Ammon's horn (tissue), 1 donor: Measurements from ENCODE around the gene ARMCX6.
A peak's percentile ranks its signal among the peaks of the same experiment; 100 is the strongest.
"Not testable (repeated sequence)": the region's sequence is repeated elsewhere in the genome, so short reads cannot be mapped to it uniquely, and the experiment has no call there.

ENCODE experiments used
- DNase-seq: peaks from one replicate; pipeline ENCODE4 v3.0.0-alpha.2; 2016; ENCODE audit warnings: low spot score

Gene ARMCX6

DNA sequence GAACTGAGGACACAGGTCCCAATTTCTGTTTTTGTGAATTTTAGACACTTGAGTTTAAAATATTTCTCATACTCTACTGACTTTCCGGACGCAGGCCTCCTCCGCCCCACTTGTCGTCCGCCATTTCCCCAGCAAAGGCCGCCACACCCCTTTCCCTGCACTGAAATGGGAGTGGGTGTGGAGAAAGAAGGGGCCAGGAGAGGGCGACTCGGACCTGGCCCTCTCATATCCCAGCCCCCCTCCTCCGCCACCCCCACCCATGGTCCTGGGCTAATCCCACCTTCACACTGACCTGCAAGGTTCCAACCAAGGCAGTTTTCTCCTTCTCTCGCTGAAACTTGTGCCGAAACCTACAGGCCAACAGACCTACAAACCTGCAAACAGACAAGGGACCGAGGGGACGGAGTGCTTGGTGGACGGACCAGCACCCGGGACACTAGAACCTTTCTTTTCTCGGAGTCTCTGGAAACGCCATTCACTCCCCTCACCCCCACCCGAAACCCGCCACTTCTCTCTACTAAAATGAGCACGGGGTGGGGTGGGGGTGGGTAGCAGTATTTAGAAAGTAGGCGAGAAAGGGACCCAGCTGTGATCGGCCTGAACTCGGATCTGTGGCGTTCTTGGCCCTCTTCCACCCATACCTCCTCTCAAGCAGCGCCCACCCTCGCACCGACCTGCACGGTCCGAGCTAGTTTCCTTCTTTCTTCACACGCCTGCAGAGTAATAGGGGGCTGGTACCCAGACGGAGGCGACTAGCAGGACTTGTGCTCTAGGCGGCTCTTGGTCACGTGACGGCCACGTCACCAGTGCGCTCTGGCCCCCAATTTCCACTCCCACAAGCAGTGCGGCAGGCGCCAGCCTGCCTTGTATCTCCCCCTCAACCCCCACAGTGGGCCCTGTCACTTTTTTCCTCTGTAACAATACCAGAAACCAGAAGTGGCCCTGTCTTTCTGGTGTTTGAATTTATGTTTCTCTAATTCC, at the start of gene ARMCX6:
Gene ARMCX6 (minus strand): TSS at position 790 of the 981 bp plus-strand sequence. CDS start 1,380 bp downstream, outside the sequence.
- DNase-seq: peak; percentile 91

DNA sequence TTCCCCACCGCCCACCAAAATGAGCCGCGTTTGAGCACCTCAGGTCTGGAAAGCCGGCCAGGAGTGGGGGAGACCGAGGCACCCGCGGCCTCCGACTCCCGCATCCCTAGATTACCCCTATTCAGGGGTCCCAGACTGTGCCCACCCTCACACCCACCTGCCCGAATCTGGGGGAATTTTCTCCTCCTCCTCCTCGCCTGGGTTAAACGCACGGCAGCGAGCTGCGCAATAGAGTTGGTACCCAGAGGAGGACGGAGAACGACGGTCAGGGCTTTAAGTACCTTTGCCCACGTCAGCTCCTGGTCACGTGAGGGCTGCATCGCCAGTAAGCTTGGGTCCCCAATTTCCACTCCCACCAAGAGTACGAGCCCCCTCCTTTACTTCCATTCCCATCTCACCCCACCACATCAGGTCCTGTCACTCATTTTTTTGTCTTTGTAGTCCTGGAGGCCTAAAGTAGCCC, 41.8 kb upstream of the ARMCX6 start, which contains the start of gene ARMCX2:
Gene ARMCX2 (minus strand): TSS at position 250 of the 463 bp plus-strand sequence. CDS start 2,262 bp downstream, outside the sequence.
- peak; percentile 87 for DNase-seq

DNA sequence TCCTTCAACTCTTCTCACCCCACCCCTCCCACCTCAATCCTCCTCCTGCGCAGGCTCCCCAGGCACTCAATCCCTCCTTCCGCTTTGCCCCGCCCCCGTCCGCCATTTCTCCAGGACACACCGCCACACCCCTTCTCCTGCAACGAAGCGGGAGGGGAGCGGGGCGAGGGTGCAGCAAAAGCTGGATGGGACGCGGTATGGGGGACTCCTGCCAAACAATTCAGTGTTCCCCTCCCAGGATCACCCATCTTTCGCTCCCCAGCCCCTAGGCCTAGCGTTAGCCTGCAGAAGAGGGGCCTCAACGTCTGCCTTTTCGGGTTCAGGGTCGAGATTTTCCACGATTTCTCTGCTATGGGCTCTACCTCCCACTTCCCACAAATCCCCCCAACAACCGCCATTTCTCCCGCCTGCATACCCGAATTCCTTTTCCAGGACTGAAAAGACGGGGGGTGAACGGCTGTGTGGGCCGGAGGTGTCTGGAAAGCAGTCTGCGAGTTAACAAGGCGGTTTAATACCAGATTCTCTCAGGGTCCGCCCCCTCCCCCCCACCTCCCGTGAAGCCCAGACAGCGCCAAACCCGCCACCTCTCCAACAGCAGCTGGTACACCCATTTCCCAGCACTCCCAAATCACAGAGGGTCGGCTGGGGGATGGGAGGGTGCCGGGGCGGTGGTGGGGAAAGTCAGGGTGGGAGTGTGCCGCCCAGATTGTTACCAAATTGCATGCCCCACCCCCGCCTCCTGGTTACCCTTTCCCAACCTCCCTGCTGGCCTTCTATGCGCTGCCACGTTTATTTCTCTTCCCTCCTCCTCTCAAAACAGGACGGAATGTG, 41.1 kb upstream of the ARMCX6 start:
- peak; percentile 76 for DNase-seq

DNA sequence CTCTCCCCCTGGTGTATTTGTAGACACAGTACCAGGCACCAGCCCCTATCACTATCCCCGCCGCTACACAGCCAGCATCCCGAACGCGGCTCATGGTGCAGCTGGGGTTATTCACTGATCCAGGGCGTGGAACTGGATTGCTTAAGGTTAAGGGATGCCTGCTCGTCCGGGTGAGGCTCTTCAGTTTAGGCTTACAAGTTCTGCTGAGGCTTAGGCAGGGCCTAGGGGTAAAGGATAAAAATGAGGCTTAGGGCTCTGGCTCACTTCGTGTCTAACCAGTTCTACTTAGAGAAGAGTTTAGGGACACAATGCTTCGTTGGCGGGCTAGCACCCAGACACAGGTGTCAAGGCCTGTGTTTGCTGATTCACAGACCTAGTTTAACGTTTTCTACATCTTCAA, 39.7 kb upstream of the ARMCX6 start:
- DNase-seq: no peak

DNA sequence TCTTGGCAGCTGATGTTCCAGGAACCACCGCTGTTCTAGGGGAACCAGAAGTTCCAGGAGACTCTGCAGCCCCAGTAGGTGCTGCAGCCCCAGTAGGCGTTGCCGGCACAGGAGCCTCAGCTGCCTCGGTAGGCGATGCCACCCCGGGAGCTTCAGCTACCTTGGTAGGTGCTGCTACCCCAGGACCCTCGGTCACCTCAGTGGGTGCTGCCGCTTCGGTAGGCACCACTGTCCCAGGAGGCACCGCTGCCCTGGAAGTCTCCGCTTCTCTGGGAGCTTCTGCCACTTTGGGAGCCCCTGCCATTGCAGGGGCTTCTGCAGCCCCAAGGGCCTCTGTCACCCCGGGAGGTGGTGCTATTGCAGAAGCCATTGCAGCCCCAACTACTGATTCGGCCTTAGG, 39.0 kb upstream of the ARMCX6 start:
- no peak for DNase-seq

DNA sequence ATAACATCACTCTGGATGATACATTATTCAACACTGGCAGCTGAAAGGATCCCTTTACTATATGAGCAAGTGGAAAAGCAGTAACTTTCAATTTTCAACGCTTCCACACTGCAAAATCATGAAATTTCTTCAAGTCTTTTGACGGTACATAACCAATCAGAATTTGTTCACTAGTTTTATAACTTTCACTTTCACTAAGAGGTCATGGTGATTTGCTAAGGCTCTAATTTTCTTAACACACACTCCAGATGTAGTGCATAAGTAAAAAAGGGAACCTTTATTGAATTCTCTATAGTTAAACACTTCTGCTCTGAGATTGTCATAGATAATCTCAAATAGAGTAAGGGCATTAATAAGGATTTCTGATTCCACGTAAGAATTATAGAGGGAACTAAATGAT, 37.7 kb upstream of the ARMCX6 start:
- DNase-seq: no peak

DNA sequence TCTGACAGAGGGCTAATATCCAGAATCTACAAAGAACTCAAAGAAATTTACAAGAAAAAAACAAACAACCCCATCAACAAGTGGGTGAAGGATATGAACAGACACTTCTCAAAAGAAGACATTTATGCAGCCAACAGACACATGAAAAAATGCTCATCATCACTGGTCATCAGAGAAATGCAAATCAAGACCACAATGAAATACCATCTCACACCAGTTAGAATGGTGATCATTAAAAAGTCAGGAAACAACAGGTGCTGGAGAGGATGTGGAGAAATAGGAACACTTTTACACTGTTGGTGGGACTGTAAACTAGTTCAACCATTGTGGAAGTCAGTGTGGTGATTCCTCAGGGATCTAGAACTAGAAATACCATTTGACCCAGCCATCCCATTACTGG, 29.9 kb upstream of the ARMCX6 start:
- DNase-seq: not testable (repeated sequence)

DNA sequence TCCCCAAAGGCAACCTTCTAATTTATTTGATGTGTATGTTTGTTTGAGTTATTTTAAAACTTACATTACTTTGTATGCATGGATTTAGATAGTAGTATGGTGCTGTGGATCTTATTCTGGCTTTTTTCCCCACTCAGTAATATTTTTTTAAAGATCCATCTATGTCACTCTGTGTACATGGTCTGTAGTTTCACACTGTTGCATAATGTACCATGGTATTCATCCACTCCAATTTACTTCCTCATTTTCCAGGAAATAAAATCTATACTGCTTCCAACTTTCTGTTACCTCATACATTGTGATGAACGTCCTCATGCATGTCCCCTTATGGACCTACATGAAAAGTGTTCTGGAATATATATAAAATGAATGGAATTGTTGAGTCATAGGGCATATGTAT, 24.3 kb upstream of the ARMCX6 start:
- DNase-seq: no peak

DNA sequence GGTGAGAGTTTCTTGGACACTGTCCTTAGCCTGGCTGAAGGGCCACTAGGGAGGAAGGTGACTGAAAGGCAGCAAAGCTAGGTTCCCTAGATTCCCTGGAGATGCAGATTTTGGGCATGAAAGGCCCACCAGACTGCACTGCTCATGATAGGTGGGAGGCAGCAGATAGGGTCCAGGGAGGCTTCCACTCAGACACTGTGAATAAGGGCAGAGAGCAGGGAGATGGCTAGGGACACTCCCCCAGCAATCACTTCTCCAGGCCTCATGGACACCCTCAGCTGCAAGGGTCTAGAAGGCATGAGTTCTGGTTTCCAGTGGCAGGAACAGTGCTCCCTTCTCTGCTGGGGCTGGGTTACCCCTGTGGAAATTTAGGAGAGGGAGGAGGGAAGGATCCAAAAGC, 21.8 kb upstream of the ARMCX6 start:
- DNase-seq: no peak

DNA sequence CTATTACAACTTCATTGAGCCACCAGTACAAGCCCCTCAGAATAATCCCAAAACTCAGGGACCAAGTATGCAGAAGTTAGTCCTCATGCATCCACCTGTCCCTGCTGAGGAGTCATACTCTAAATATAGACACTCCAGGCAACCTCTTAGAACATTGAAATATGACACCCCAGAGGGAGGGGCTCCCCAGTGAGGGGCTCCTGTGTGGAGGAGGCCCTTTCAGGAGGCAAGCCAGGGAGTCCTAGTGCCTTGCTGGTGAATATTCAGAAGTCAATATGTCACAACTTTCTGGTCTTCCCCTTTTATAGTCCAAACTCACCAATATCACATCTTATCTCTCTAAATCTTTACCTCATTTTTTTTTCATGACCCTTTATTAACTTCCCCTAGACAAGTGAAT, 1.6 kb upstream of the ARMCX6 start:
- DNase-seq: no peak

DNA sequence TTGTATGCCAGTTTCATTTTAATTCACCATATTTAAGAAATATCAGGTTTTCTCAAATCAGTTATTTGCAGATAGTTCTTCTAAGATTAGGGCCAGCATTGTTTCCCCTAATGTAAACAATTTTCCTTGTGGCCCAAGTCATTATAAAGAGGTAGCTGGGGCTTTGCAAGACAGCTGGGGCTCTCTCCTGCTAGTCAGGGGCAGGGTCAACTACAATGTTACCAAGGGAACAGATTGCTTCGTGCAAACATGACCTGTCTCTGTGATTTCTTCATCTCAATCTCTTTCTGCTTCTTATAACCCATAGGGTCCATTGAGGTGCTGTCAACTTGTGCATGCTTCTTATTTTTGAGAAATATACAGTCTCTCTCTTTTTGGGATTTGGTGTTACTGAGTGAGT, 12.1 kb downstream of the ARMCX6 start:
- DNase-seq: no peak

DNA sequence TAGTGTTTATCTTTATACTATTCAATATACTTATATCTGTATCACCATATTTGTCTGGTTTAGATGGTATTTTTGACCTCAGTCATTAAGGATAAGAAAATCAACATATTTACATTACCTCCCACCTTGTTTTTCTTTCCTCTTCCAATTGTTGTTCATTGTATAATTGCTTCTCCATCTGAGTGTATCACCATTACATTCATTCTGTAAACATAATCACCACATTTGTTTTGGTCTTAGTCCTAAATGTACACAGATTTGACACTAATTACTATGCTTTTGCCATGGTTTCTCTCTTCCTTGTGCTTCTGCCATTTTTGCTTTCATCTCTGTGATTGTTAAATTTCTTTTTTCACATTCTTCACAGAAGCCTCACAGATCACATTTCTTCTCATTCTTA, 12.7 kb downstream of the ARMCX6 start:
- no peak for DNase-seq

DNA sequence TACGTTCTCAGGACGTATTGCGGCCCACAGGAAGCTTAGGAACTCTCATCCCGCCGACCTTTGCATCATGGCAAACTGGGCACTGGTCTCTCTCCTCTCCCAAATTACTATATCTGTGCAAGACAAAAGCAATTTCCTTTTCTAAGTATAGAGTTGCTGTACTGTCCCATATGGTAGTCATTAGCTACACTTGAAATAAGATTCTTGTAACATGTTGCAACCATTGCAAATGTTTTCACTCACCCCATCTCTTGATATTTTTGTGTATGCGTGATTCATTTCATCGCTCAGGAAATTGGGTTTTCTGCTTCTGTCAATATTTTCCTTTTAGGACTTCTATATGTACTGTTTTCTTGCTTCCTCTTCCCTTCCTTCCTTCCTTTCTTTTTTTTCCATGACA, 15.7 kb downstream of the ARMCX6 start:
- DNase-seq: no peak

DNA sequence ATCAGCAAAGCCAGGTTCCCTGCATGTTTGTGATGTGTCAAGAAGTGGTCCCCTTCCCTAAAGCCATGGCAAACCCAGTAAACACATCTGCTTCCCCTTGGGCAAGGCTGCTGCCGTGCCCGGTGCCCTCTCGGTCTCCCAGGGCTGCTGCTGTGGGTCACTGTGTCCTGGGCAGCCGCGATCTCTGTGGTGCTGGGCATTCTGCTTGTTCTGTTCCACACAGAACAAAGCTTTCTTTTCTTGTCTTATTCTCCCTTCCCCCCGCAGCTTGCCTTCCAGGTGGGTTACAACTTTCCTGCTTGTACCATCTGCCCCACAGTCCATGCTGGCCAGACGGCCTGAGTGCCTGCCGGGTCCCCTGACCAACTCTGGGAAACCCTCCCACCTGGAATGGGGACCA, 18.2 kb downstream of the ARMCX6 start:
- not testable (repeated sequence) for DNase-seq

DNA sequence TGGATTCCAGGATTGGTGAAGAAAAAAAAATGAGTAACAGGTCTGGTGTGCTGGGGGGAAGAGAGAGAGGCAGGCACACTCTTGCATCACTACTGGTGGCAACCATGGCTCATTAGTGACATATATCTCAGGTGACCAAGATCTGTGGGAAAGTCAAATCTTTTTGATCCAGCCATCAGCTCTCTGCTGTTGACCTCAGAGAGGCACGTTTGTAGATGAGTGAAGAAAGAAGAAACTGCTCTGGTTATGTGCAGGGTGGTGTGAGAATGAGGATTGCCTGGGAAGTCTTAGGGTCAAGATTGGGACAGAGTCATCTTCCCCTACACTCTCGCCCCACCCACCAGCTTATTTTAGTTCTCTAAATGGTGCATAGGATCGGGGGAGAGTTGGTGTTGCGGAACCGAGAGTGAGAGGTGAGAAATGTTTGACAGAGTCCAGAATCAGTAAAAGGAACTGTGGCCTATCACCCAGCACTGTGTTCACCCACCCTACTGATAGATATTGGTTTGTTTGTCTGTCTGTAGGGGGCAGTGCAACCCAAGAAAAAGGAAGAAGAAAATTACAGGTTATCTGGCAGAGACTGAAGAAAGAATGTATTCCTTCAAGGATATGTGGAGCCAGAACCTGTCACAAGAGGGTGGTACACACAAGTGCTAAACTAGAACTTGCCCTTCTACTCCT, 21.9 kb downstream of the ARMCX6 start:
- peak; percentile 68 for DNase-seq
